ENCODE data around the gene SNRPD3.

The SNRPD3 gene

GRCh38 chr22:24555165-24556039, at the start of gene SNRPD3:
TSS of gene SNRPD3 (plus strand) at chr22:24555999. CDS start at chr22:24557675, 1,676 bp downstream.
- peak; percentile 90 for TF ChIP-seq ZFX (IDR thresholded peaks at IDR 0.05)
- no peak for TF ChIP-seq CTCF (conservative IDR thresholded peaks at IDR 0.05)
- H3K27ac ChIP-seq: peak within 1 kb of the TSS; percentile 97

- peak overlapping the region; percentile 12; the same call in 1 of the 2 replicates for H3K27ac ChIP-seq
- no peak for TF ChIP-seq ZFX (IDR thresholded peaks at IDR 0.05)
- no peak for TF ChIP-seq CTCF (conservative IDR thresholded peaks at IDR 0.05)
Measured at GRCh38 chr22:24506802-24507438, 48.9 kb upstream of the SNRPD3 start.

GRCh38 chr22:24507716-24508115, 48.1 kb upstream of the SNRPD3 start:
- no peak for TF ChIP-seq ZFX (IDR thresholded peaks at IDR 0.05)
- no peak for TF ChIP-seq CTCF (conservative IDR thresholded peaks at IDR 0.05)
- H3K27ac ChIP-seq: no peak overlapping the region

DNA sequence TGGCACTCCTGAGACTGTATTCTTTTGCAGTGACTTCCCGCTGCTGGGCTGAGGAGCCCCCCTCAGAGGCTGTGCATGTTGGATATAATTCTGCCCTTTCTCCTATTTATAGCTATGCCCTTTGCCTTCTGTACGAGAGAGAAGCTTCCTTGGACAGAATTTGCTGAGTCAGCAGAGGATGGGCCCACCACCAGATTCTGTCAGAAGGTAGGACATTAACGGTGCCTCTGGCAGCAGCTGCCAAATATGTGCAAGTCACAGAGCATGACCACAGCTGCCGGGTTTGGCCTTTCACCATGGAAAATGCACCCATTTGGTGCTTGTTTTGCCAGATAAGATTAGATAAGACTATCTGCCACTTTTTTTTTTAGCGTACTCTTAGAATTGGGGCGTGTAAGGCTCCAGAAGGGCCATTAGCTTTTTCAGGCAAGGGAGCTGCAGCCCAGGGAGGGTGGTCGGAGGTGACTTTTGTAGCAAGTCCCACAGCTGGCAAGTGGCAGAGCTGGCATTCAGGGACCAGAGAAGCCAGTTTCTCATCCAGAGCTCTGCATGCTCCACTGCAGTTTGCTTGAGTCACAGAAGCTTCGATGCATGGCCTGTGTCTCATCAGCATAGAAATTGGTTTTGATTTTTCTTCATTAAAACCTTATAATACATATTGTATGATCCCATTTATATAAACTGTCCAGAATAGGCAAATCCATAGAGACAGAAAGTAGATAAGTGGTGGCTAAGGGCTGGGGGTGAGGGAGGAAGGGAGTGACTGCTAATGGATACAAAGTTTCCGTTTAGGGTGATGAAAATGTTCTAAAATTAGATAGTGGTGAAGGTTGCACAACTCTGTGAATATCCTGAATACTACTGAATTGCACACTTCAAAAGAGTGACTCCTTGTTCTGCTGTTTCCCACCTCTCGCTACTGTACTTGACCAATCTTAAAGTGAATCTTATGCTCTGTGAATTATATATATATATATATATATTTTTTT, 44.9 kb upstream of the SNRPD3 start:
- peak overlapping the region; percentile 7 for H3K27ac ChIP-seq
- TF ChIP-seq CTCF (conservative IDR thresholded peaks at IDR 0.05): no peak

GRCh38 chr22:24512043-24512442, 43.8 kb upstream of the SNRPD3 start:
- no peak overlapping the region for H3K27ac ChIP-seq
- TF ChIP-seq ZFX (IDR thresholded peaks at IDR 0.05) (no peak), CTCF (conservative IDR thresholded peaks at IDR 0.05) (no peak)

- TF ChIP-seq CTCF (conservative IDR thresholded peaks at IDR 0.05) (no peak), ZFX (IDR thresholded peaks at IDR 0.05) (no peak)
- H3K27ac ChIP-seq: peak overlapping the region; percentile 60
Measured at GRCh38 chr22:24513378-24514240, 42.2 kb upstream of the SNRPD3 start.
